Endothelial cell of umbilical vein (primary cell): ENCODE measurements around the gene C2orf42.

Experiments
- CTCF ChIP-seq, 2 donors: IDR thresholded peaks; 1 replicate in 1 of 2; 2 replicates in 1 of 2; pipeline ENCODE4 v1.5.1; 2011; ENCODE audit warnings: low read length in 2 of 2, mild to moderate bottlenecking in 2 of 2, moderate library complexity in 2 of 2, control low read depth in 1 of 2, inconsistent platforms in 1 of 2, low read depth in 1 of 2; ENCODE audit not compliant: insufficient read depth in 1 of 2; ENCODE audit errors: extremely low read depth in 1 of 2
- EZH2 ChIP-seq: IDR thresholded peaks from 2 replicates; pipeline ENCODE4 v1.6.1; 2012; ENCODE audit warnings: borderline replicate concordance, low read depth, mild to moderate bottlenecking, moderate library complexity, low read length, inconsistent platforms; ENCODE audit not compliant: severe bottlenecking
- FOS ChIP-seq: IDR thresholded peaks from 2 replicates; pipeline ENCODE4 v1.6.1; 2011; ENCODE audit warnings: mild to moderate bottlenecking, low read length, moderate library complexity, borderline replicate concordance; ENCODE audit not compliant: insufficient read depth
- GATA2 ChIP-seq: IDR thresholded peaks from 2 replicates; pipeline ENCODE4 v1.7.0; 2011; ENCODE audit warnings: low read depth, mild to moderate bottlenecking, moderate library complexity, mixed read lengths, low read length; ENCODE audit not compliant: insufficient read length, insufficient read depth
- JUN ChIP-seq: IDR thresholded peaks from 2 replicates; pipeline ENCODE4 v1.6.1; 2011; ENCODE audit warnings: borderline replicate concordance, low read depth; ENCODE audit not compliant: insufficient read length, insufficient read depth
- MAX ChIP-seq: IDR thresholded peaks from 2 replicates; pipeline ENCODE4 v1.6.1; 2011; ENCODE audit not compliant: insufficient read depth, insufficient read length
- MYC ChIP-seq: IDR thresholded peaks from one replicate; pipeline ENCODE4 v1.6.1; 2011; ENCODE audit warnings: mild to moderate bottlenecking, low read depth, low read length
- POLR2A ChIP-seq: IDR thresholded peaks from 2 replicates; pipeline ENCODE4 v1.6.1; 2012; ENCODE audit warnings: low read depth, mild to moderate bottlenecking, control low read depth, low read length
- POLR2AphosphoS5 ChIP-seq: IDR thresholded peaks from 2 replicates; pipeline ENCODE4 v1.6.1; 2012; ENCODE audit warnings: low read depth, mild to moderate bottlenecking, control low read depth, low read length, moderate library complexity; ENCODE audit not compliant: insufficient read depth

DNA sequence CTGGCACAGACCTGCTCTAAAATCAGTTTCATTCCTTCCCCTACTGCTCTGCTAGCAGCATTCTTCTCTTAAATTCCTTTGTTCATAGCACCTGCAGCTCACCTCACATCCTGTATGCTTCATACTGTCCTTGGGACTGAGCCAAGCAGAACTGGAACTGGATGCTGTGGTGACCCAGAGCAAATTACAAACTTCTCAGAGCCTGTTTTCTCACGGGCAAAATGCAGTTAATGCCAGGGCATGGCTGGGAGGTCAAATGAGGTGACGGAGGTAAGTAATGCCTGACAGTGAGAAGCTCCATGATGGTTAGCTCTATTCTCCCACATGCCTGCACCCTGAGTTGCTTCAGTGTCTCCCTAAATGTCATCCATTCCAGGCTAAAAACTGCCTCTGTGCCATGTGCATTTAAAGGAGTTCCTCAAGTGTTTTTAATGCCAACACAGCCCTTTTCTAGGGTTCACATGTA is 29.7 kb downstream of the C2orf42 start:
- TF ChIP-seq CTCF (IDR thresholded peaks at IDR 0.05; ENCODE audit: extremely low read depth in 1 of 2, insufficient read depth in 1 of 2, low read depth in 1 of 2, low read length in 2 of 2), result no peak
- no peak for TF ChIP-seq MAX
- no peak for TF ChIP-seq GATA2
- no peak for TF ChIP-seq POLR2A
- no peak for TF ChIP-seq JUN
- no peak for TF ChIP-seq EZH2
- TF ChIP-seq POLR2AphosphoS5, result no peak
- TF ChIP-seq MYC, result no peak
- TF ChIP-seq FOS, result no peak
